K562 (cell line): ENCODE results near the gene CEP250. TPM values are rescaled to one million over a fixed set of nuclear protein-coding genes. Genes with fewer than 3 reads are reported as not detected.
A peak's percentile ranks its signal among the peaks of the same experiment; 100 is the strongest.
"Not testable (repeated sequence)": the region's sequence is repeated elsewhere in the genome, so short reads cannot be mapped to it uniquely, and the experiment has no call there.

ENCODE experiments used
- ATAC-seq: fragments of 200-7000 bp; cut with Tn5 transposase; 3 replicates; pipeline ENCODE4 v1.9.1; 2020; ENCODE audit warnings: moderate library complexity
- BruUV-seq: library from RNA; stranded (reverse); fragments of 400-500 nt; replicated peaks from 2 replicates; lab custom pipeline; 2021; lab: Mats Ljungman, UMichigan
- CTCF ChIA-PET: fragments of 300-600 bp; formaldehyde crosslinking; extraction: SDS; loops from one replicate; lab custom pipeline; 2021; ENCODE audit warnings: low intra/inter-chr PET ratio; lab: Yijun Ruan, JAX
- POLR2A ChIA-PET: fragments of 300-600, 350-650 bp; sonication (Branson Sonifier 250); formaldehyde crosslinking; extraction: SDS; loops from one replicate; lab custom pipeline; 2021; ENCODE audit warnings: antibody characterized with exemption, inconsistent platforms; lab: Yijun Ruan, JAX
- DNase-seq, 4 experiments: peaks; one replicate each; pipeline versions ENCODE4 v3.0.0 to v3.0.0-alpha.2; 2011 to 2018; ENCODE audit warnings: low spot score in 3 of 4, mixed read lengths in 3 of 4; ENCODE audit errors: extremely low read depth in 1 of 4
- FAIRE-seq: peaks from 2 replicates; lab custom pipeline; 2011; peaks lifted over from hg19 to GRCh38; lab: Jason Lieb, UNC
- H2AFZ ChIP-seq: 2 replicates; pipeline ENCODE4 v1.6.0; 2011; ENCODE audit warnings: low read depth, low read length, control low read depth, inconsistent platforms
- H3K27ac ChIP-seq: fragments of 200-600 bp; 3 replicates; pipeline ENCODE4 v1.8.0; 2011; ENCODE audit warnings: low read depth, mild to moderate bottlenecking, control low read depth, inconsistent platforms, low read length, moderate library complexity, mixed read lengths; ENCODE audit errors: extremely low read depth
- H3K27me3 ChIP-seq, 2 experiments: fragments of 300-600 bp in 1 of 2; 2 replicates in 1 of 2; 3 replicates in 1 of 2; pipeline versions ENCODE4 v1.6.0 to v1.8.0; 2011; ENCODE audit warnings: inconsistent platforms in 2 of 2, low read length in 2 of 2, mild to moderate bottlenecking in 1 of 2, mixed read lengths in 1 of 2, moderate library complexity in 1 of 2; ENCODE audit not compliant: control insufficient read depth in 2 of 2, insufficient read depth in 2 of 2
- H3K36me3 ChIP-seq: fragments of 300-600 bp; 3 replicates; pipeline ENCODE4 v1.8.0; 2011; ENCODE audit warnings: mild to moderate bottlenecking, low read length, inconsistent platforms; ENCODE audit not compliant: control insufficient read depth, insufficient read depth
- H3K4me1 ChIP-seq, 2 experiments: fragments of 200-600 bp in 1 of 2; replicated peaks in 1 of 2; 2 replicates in 1 of 2; 3 replicates in 1 of 2; pipeline versions ENCODE4 v1.5.1 to v1.8.0; 2011; ENCODE audit warnings: inconsistent platforms in 2 of 2, low read length in 2 of 2, mild to moderate bottlenecking in 1 of 2, mixed read lengths in 1 of 2, moderate library complexity in 1 of 2; ENCODE audit not compliant: control insufficient read depth in 2 of 2, insufficient read depth in 2 of 2
- H3K4me2 ChIP-seq: 2 replicates; pipeline ENCODE4 v1.6.1; 2011; ENCODE audit warnings: low read length, control low read depth, inconsistent platforms, mixed read lengths; ENCODE audit not compliant: insufficient read depth
- H3K4me3 ChIP-seq: fragments of 200-600 bp; sonication (generic), shearing (Covaris generic); 2 replicates; pipeline ENCODE4 v1.5.1; 2016; ENCODE audit warnings: control low read depth, inconsistent platforms
- H3K79me2 ChIP-seq: fragments of 200-600 bp; 3 replicates; pipeline ENCODE4 v1.8.0; 2011; ENCODE audit warnings: low read length, inconsistent platforms; ENCODE audit not compliant: control insufficient read depth, insufficient read depth
- H3K9ac ChIP-seq, 2 experiments: 2 replicates each; pipeline versions ENCODE4 v1.6.0 to v1.6.1; 2011; ENCODE audit warnings: low read depth in 2 of 2, low read length in 2 of 2, control low read depth in 1 of 2, inconsistent platforms in 1 of 2, mild to moderate bottlenecking in 1 of 2, mixed read lengths in 1 of 2; ENCODE audit not compliant: insufficient read depth in 1 of 2
- H3K9me1 ChIP-seq: one replicate; pipeline ENCODE4 v1.6.0; 2011; ENCODE audit warnings: inconsistent platforms, mild to moderate bottlenecking, low read length, moderate library complexity; ENCODE audit not compliant: control insufficient read depth, insufficient read depth
- H3K9me3 ChIP-seq: replicated peaks from 2 replicates; pipeline ENCODE4 v1.5.1; 2011; ENCODE audit warnings: low read depth, low read length, inconsistent platforms; ENCODE audit not compliant: control insufficient read depth, insufficient read depth
- H4K20me1 ChIP-seq: replicated peaks from 2 replicates; pipeline ENCODE4 v1.6.1; 2011; ENCODE audit warnings: low read length, inconsistent platforms, mixed read lengths; ENCODE audit not compliant: control insufficient read depth, insufficient read depth
- NR2C2 ChIP-seq, 2 experiments: fragments of 200-800 bp in 1 of 2; sonication (Bioruptor generic) in 1 of 2; sonication (generic) in 1 of 2; formaldehyde crosslinking in 1 of 2; IDR thresholded peaks; 2 replicates each; pipeline versions ENCODE4 v1.6.1 to v1.8.0; 2016 to 2022; ENCODE audit warnings: mild to moderate bottlenecking in 1 of 2, missing compliant biosample characterization in 1 of 2, missing genetic modification characterization in 1 of 2, missing genetic modification reagents in 1 of 2
- PML ChIP-seq: IDR thresholded peaks from 2 replicates; pipeline ENCODE4 v1.6.1; 2012; ENCODE audit warnings: low read length, inconsistent platforms
- RBFOX2 ChIP-seq: fragments of 200-400 bp; formaldehyde crosslinking; IDR thresholded peaks from 2 replicates; pipeline ENCODE4 v1.6.1; 2017; ENCODE audit warnings: low read depth, mild to moderate bottlenecking, low read length, moderate library complexity
- ZBTB8A ChIP-seq: fragments of 450-650 bp; IDR thresholded peaks from 2 replicates; pipeline ENCODE4 v1.6.1; 2018; ENCODE audit warnings: mild to moderate bottlenecking, moderate library complexity; ENCODE audit not compliant: partially characterized antibody
- WGBS: fragments of 100-300 bp; shearing (Covaris generic); methylation state at CpG from one replicate; pipeline ENCODE4 v1.1.6; 2016; ENCODE audit warnings: low coverage, mixed read lengths; ENCODE audit not compliant: insufficient coverage; ENCODE audit errors: missing lambda C conversion rate; 5-methylcytosine and 5-hydroxymethylcytosine counted together
- in situ Hi-C: fragments of 300-500 bp; cut with MboI; formaldehyde crosslinking; loops from 4 replicates; pipeline ENCODE4 v1.15.0; 2018; ENCODE audit warnings: inconsistent platforms, mixed read lengths
- intact Hi-C: fragments of 100-400 bp; cut with micrococcal nuclease; formaldehyde crosslinking; loops from 2 replicates; pipeline ENCODE4 v1.14.2; 2022
- polyA plus RNA-seq, 8 experiments: library from polyadenylated mRNA; depleted of rRNA in 4 of 8; stranded (reverse) in 5 of 8; unstranded in 3 of 8; fragments of >200 nt; fragmentation: Nextera tagmentation in 2 of 8; fragmentation: Illumina TruSeq in 1 of 8; extraction: Ambion mirVana in 2 of 8; extraction: Trizol in 1 of 8; gene quantifications; 2 replicates each; pipeline versions ENCODE4 v1.2.1 to v1.2.3, GENCODE V29; 2011 to 2014; ENCODE audit warnings: inconsistent platforms in 1 of 8, missing spikeins in 1 of 8
- total RNA-seq, 7 experiments: library from RNA; depleted of rRNA in 6 of 7; stranded (reverse); fragments of >200 nt in 6 of 7; fragmentation: Illumina TruSeq in 2 of 7; extraction: Trizol in 2 of 7; gene quantifications; 2 replicates each; pipeline versions ENCODE4 v1.2.1 to v1.2.3, GENCODE V29; 2011 to 2021; ENCODE audit warnings: low replicate concordance in 1 of 7

Gene CEP250
- total and polyA plus RNA-seq, 9 of the 15 experiments (the other 6 are each of a cell fraction or from before 2014, with no cell fraction given) = 2.5 to 41.9 (median 20.5) TPM

- peaks cover 12% of the 10 kb centered on the region for H3K79me2 ChIP-seq
- peaks cover 13% of the 10 kb centered on the region in 2 experiments; a peak in 3 of 5 replicates for H3K4me1 ChIP-seq
- BruUV-seq = no TSS peak
- no peak overlapping the region for H2AFZ ChIP-seq
- intact Hi-C loops = loop anchor here (1.0 kb wide), 1 partner anchor 411 kb away; the partner anchor contains the start of gene SCAND1
- H3K4me3 ChIP-seq = peak overlapping the region; percentile 72; the same call in 1 of the 2 replicates
- TF ChIP-seq NR2C2 (CRISPR knock-in tag; IDR thresholded peaks at IDR 0.05) (0 out of 2 replicates have a peak, but pooled peaks have one; percentile 6), NR2C2 (tag; IDR thresholded peaks at IDR 0.05) (no peak), ZBTB8A (no peak)
- TF ChIP-seq, all 486 proteins: peak for 1
- no peaks in the 10 kb centered on the region for H3K9me3 ChIP-seq
- H3K27me3 ChIP-seq = no peaks in the 10 kb centered on the region
- ATAC-seq (no peak), FAIRE-seq (no peak), DNase-seq (no peak)
- peak overlapping the region in 1 of 2 experiments; percentile 94; a peak in 1 of 4 replicates for H3K9ac ChIP-seq
- 90% methylated on average over 1 of the region's 1 CpG for WGBS
- in situ Hi-C loops = no loop called here
- ChIA-PET POLR2A (interaction anchor here (2.3 kb wide), 1 partner anchor 9 kb away, joined by 20 read pairs; no protein-coding TSS in a partner anchor), CTCF (no interaction called here)
- peak overlapping the region; percentile 93; the same call in 1 of the 3 replicates for H3K27ac ChIP-seq
- peak overlapping the region; percentile 93 for H3K4me2 ChIP-seq
- no peaks in the 10 kb centered on the region; the same call in 1 of the 2 replicates for H4K20me1 ChIP-seq
- peaks cover 41% of the 10 kb centered on the region for H3K36me3 ChIP-seq
- no peaks in the 10 kb centered on the region for H3K9me1 ChIP-seq
These were observed 87.6 kb downstream of the CEP250 start for GRCh38 chr20:35542990-35543389.

- BruUV-seq = no TSS peak
- FAIRE-seq (no peak), DNase-seq (no peak), ATAC-seq (no peak)
- no peak overlapping the region for H3K4me2 ChIP-seq
- in situ Hi-C loops = no loop called here
- WGBS = 88% methylated on average over 15 of the region's 16 CpGs
- intact Hi-C loops = no loop called here
- no peaks in the 10 kb centered on the region for H3K9me1 ChIP-seq
- H3K9ac ChIP-seq = no peak overlapping the region
- POLR2A ChIA-PET = no interaction called here
- CTCF ChIA-PET = no interaction called here
- no peaks in the 10 kb centered on the region for H3K9me3 ChIP-seq
- peaks cover 12% of the 10 kb centered on the region for H3K79me2 ChIP-seq
- no peak overlapping the region for H2AFZ ChIP-seq
- TF ChIP-seq PML (no peak), RBFOX2 (0 out of 2 replicates have a peak, but pooled peaks have one; percentile 21)
- peaks cover 13% of the 10 kb centered on the region in 2 experiments; a peak in 3 of 5 replicates for H3K4me1 ChIP-seq
- H3K27ac ChIP-seq = no peak overlapping the region
- H4K20me1 ChIP-seq = no peaks in the 10 kb centered on the region; the same call in 1 of the 2 replicates
- no peaks in the 10 kb centered on the region for H3K27me3 ChIP-seq
- H3K36me3 ChIP-seq = peaks cover 54% of the 10 kb centered on the region
- H3K4me3 ChIP-seq = no peak overlapping the region
These were observed 89.0 kb downstream of the CEP250 start for GRCh38 chr20:35544436-35544835.

- ATAC-seq, H4K20me1 ChIP-seq, FAIRE-seq, BruUV-seq, H3K27me3 ChIP-seq, intact Hi-C loops, H3K4me2 ChIP-seq, DNase-seq, in situ Hi-C loops, H3K9me3 ChIP-seq, H2AFZ ChIP-seq, H3K9ac ChIP-seq, CTCF ChIA-PET, POLR2A ChIA-PET, H3K9me1 ChIP-seq, H3K27ac ChIP-seq, H3K4me3 ChIP-seq: not testable (repeated sequence)
- WGBS = 91% methylated on average over 7 of the region's 7 CpGs
- Histone ChIP-seq H3K4me1 (peaks cover 13% of the 10 kb centered on the region in 2 experiments; a peak in 3 of 5 replicates), H3K79me2 (peaks cover 12% of the 10 kb centered on the region), H3K36me3 (peaks cover 57% of the 10 kb centered on the region)
These were observed 89.5 kb downstream of the CEP250 start for GRCh38 chr20:35544941-35545340.
